ENCODE results near the gene CDC26. TPM values are rescaled to one million over a fixed set of nuclear protein-coding genes. Genes with fewer than 3 reads are reported as not detected.

Gene CDC26
- total RNA-seq, 1 experiment from 2014 or later, result 51.6 TPM

DNA sequence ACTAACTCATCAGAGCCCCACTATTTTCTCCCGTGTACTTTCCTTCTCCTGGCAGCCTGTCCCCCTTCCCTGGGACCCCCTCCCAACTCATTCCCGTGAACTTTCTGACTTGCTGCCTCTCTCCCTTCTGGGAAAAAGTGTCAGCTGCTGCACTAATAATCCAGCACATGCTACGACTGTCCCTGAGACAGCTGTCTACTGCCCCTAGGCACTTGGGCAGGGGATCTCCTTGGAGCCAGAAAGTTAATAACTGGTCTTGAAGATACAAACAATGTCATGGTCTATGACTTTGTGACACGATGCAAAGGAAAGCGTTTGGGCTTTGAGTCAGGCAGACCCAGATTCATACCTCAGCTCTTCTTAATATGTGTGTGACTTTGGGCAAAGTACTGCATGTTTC, 37.9 kb upstream of the CDC26 start:
- Mint-ChIP-seq H3K4me3 (ENCODE audit: unreplicated experiment) (no peak overlapping the region), H3K36me3 (ENCODE audit: insufficient read depth, unreplicated experiment) (no peaks in the 10 kb centered on the region), H3K27me3 (ENCODE audit: insufficient read depth, unreplicated experiment) (no peaks in the 10 kb centered on the region), H3K4me1 (ENCODE audit: insufficient read depth, unreplicated experiment) (no peaks in the 10 kb centered on the region), H3K27ac (ENCODE audit: low read depth, unreplicated experiment) (no peak overlapping the region), H3K9me3 (ENCODE audit: unreplicated experiment) (no peaks in the 10 kb centered on the region)
- TF ChIP-seq, protein P1, sequence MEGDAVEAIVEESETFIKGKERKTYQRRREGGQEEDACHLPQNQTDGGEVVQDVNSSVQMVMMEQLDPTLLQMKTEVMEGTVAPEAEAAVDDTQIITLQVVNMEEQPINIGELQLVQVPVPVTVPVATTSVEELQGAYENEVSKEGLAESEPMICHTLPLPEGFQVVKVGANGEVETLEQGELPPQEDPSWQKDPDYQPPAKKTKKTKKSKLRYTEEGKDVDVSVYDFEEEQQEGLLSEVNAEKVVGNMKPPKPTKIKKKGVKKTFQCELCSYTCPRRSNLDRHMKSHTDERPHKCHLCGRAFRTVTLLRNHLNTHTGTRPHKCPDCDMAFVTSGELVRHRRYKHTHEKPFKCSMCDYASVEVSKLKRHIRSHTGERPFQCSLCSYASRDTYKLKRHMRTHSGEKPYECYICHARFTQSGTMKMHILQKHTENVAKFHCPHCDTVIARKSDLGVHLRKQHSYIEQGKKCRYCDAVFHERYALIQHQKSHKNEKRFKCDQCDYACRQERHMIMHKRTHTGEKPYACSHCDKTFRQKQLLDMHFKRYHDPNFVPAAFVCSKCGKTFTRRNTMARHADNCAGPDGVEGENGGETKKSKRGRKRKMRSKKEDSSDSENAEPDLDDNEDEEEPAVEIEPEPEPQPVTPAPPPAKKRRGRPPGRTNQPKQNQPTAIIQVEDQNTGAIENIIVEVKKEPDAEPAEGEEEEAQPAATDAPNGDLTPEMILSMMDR (IDR thresholded peaks at IDR 0.05; ENCODE audit: unreplicated experiment), result no peak
- ChIA-PET CTCF (interaction anchor here (0.8 to 1.0 kb wide), 2 partner anchors 29 to 342 kb away, joined by 3 to 4 read pairs; no protein-coding TSS in a partner anchor), POLR2A (interaction anchor here (0.5 kb wide), 1 partner anchor 89 kb away, joined by 3 read pairs; no protein-coding TSS in a partner anchor)
- DNase-seq (ENCODE audit: unreplicated experiment), result no peak
- intact Hi-C loops (cut with micrococcal nuclease), result no loop called here
- BruUV-seq (replicated peaks), result no TSS peak

- Mint-ChIP-seq H3K27me3 (ENCODE audit: insufficient read depth, unreplicated experiment) (no peaks in the 10 kb centered on the region), H3K9me3 (ENCODE audit: unreplicated experiment) (no peaks in the 10 kb centered on the region), H3K4me1 (ENCODE audit: insufficient read depth, unreplicated experiment) (no peaks in the 10 kb centered on the region), H3K27ac (ENCODE audit: low read depth, unreplicated experiment) (no peak overlapping the region), H3K36me3 (ENCODE audit: insufficient read depth, unreplicated experiment) (no peaks in the 10 kb centered on the region), H3K4me3 (ENCODE audit: unreplicated experiment) (no peak overlapping the region)
- POLR2A ChIA-PET, result interaction anchor here (0.6 to 1.6 kb wide), 4 partner anchors 9 to 644 kb away, joined by 3 to 4 read pairs (median 3); no protein-coding TSS in a partner anchor
- TF ChIP-seq, protein P1 (IDR thresholded peaks at IDR 0.05; ENCODE audit: unreplicated experiment), result no peak
- BruUV-seq (replicated peaks), result no TSS peak
- CTCF ChIA-PET, result interaction anchor here (0.6 to 1.3 kb wide), 7 partner anchors 10 to 1232 kb away, joined by 3 to 11 read pairs (median 4); no protein-coding TSS in a partner anchor
- no peak for DNase-seq (ENCODE audit: unreplicated experiment)
- intact Hi-C loops (cut with micrococcal nuclease), result no loop called here
Measured at GRCh38 chr9:113311961-113312360, 36.6 kb upstream of the CDC26 start.

DNA sequence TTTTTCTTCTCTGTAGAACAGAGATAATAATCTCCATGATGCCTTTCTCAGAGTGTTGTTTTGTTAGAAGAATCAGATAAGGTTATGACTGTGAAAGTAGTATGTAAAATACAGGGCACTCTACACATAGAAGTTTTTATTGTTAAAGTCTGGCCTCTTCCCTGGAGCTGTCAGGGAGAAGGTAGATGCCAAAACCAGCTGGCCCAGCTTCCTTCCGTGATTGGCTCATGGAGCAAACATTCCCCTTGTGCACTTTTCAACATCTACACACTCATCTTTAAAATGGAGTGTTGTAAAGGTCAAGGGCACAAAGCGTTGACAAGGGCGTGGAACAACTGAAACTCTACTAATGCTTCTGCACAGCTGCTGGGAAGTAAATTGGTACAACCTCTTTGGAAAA, 35.2 kb upstream of the CDC26 start:
- H3K4me3 Mint-ChIP-seq (ENCODE audit: unreplicated experiment), result no peak overlapping the region
- POLR2A ChIA-PET, result no interaction called here
- H3K9me3 Mint-ChIP-seq (ENCODE audit: unreplicated experiment), result no peaks in the 10 kb centered on the region
- DNase-seq (ENCODE audit: unreplicated experiment), result no peak
- BruUV-seq (replicated peaks), result no TSS peak
- no peaks in the 10 kb centered on the region for H3K27me3 Mint-ChIP-seq (ENCODE audit: insufficient read depth, unreplicated experiment)
- H3K36me3 Mint-ChIP-seq (ENCODE audit: insufficient read depth, unreplicated experiment), result no peaks in the 10 kb centered on the region
- intact Hi-C loops (cut with micrococcal nuclease), result no loop called here
- H3K27ac Mint-ChIP-seq (ENCODE audit: low read depth, unreplicated experiment), result no peak overlapping the region
- TF ChIP-seq, protein P1 (IDR thresholded peaks at IDR 0.05; ENCODE audit: unreplicated experiment), result no peak
- H3K4me1 Mint-ChIP-seq (ENCODE audit: insufficient read depth, unreplicated experiment), result no peaks in the 10 kb centered on the region
- CTCF ChIA-PET, result interaction anchor here (0.6 to 3.3 kb wide), 8 partner anchors 11 to 348 kb away, joined by 3 to 30 read pairs (median 4); no protein-coding TSS in a partner anchor

DNA sequence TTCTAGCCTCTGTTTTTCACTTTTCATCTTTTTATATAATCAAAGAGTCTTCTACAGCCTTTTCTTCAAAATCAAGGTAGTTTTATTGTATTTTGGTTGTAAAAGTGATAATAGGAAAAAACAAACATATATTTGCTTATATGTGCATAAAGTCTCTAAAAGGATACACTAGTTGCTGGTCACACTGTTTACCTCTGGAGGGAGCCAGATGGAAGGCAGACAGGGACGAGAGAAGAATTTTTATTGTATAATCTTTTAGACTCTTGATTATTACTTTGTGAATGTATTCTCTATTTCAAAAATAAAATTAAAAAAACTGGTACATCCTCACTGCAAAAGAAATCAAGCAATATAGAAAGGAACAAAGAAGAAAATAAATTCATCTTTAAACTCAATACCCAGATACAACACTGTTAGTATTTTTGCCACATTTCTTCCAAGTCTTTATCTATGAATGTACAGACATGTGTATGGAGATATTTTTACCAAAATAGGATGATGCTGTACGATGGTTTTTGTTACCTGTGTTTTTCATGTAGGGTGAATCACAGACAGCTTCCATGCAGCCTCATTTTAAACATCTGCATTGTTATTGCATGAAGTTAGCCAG, 33.9 kb upstream of the CDC26 start:
- TF ChIP-seq, protein P1 (IDR thresholded peaks at IDR 0.05; ENCODE audit: unreplicated experiment), result peak; percentile 58
- peak; percentile 64 for DNase-seq (ENCODE audit: unreplicated experiment)
- Mint-ChIP-seq H3K4me3 (ENCODE audit: unreplicated experiment) (no peak overlapping the region), H3K9me3 (ENCODE audit: unreplicated experiment) (no peaks in the 10 kb centered on the region), H3K27me3 (ENCODE audit: insufficient read depth, unreplicated experiment) (no peaks in the 10 kb centered on the region), H3K4me1 (ENCODE audit: insufficient read depth, unreplicated experiment) (no peaks in the 10 kb centered on the region), H3K36me3 (ENCODE audit: insufficient read depth, unreplicated experiment) (no peaks in the 10 kb centered on the region), H3K27ac (ENCODE audit: low read depth, unreplicated experiment) (no peak overlapping the region)
- BruUV-seq (replicated peaks), result no TSS peak
- POLR2A ChIA-PET, result interaction anchor here (1.0 kb wide), 1 partner anchor 34 kb away, joined by 3 read pairs; the partner anchor contains the start of genes CDC26 and PRPF4
- CTCF ChIA-PET, result interaction anchor here (0.6 to 3.3 kb wide), 13 partner anchors 9 to 349 kb away, joined by 3 to 30 read pairs (median 4); partner anchors contain the start of gene ALAD
- intact Hi-C loops (cut with micrococcal nuclease), result loop anchor here (1.0 to 10.0 kb wide), 5 partner anchors 92 to 349 kb away; partner anchors contain the start of gene ALAD

All from MCF 10A (cell line).